PC-9 (cell line): ENCODE data around the gene MRPL32. TPM values are rescaled to one million over a fixed set of nuclear protein-coding genes. Genes with fewer than 3 reads are reported as not detected.

Source experiments
- BruUV-seq: library from RNA; stranded (reverse); fragments of 400-500 nt; replicated peaks from 2 replicates; lab custom pipeline; 2021; lab: Mats Ljungman, UMichigan
- CTCF ChIA-PET: fragments of 300-600 bp; sonication (Branson Sonifier 250); formaldehyde crosslinking; loops from one replicate; lab custom pipeline; 2022; ENCODE audit warnings: antibody characterized with exemption; lab: Charles Lee
- POLR2A ChIA-PET: fragments of 300-600 bp; sonication (Branson Sonifier 250); formaldehyde crosslinking; loops from one replicate; lab custom pipeline; 2022; ENCODE audit warnings: antibody characterized with exemption; ENCODE audit not compliant: unreplicated experiment; lab: Charles Lee
- DNase-seq, 2 experiments: peaks; one replicate each; pipeline versions ENCODE4 v3.0.0 to v3.0.0-alpha.2; 2015 to 2022; ENCODE audit warnings: mixed read lengths in 1 of 2
- H2AFZ ChIP-seq: fragments of 200-600 bp; sonication (generic); 2 replicates; pipeline ENCODE4 v1.8.1; 2017; ENCODE audit warnings: antibody characterized with exemption
- H3F3A ChIP-seq: fragments of 200-600 bp; sonication (generic); 2 replicates; pipeline ENCODE4 v1.8.1; 2017; ENCODE audit warnings: antibody characterized with exemption, mild to moderate bottlenecking, low read depth; ENCODE audit not compliant: insufficient read depth
- H3K27ac ChIP-seq: fragments of 200-600 bp; sonication (generic); 2 replicates; pipeline ENCODE4 v1.6.1; 2016; ENCODE audit warnings: mixed run types
- H3K27me3 ChIP-seq: fragments of 200-600 bp; sonication (generic); 2 replicates; pipeline ENCODE4 v1.6.1; 2016; ENCODE audit warnings: low read depth, mixed run types; ENCODE audit not compliant: insufficient read depth
- H3K36me3 ChIP-seq: fragments of 200-600 bp; sonication (generic); 2 replicates; pipeline ENCODE4 v1.6.1; 2016; ENCODE audit warnings: low read depth, mixed run types
- H3K4me1 ChIP-seq: fragments of 200-600 bp; sonication (generic); replicated peaks from 2 replicates; pipeline ENCODE4 v1.6.1; 2016; ENCODE audit warnings: mixed run types; ENCODE audit not compliant: insufficient read depth
- H3K4me2 ChIP-seq: fragments of 200-600 bp; sonication (generic); 2 replicates; pipeline ENCODE4 v1.6.1; 2017; ENCODE audit warnings: mixed run types
- H3K4me3 ChIP-seq: fragments of 200-600 bp; sonication (generic); 2 replicates; pipeline ENCODE4 v1.6.1; 2016; ENCODE audit warnings: mixed run types
- H3K79me2 ChIP-seq: fragments of 200-600 bp; sonication (generic); 2 replicates; pipeline ENCODE4 v1.6.1; 2017; ENCODE audit warnings: low read depth, mixed run types
- H3K9me2 ChIP-seq: fragments of 200-600 bp; sonication (generic); 2 replicates; pipeline ENCODE4 v1.8.1; 2017; ENCODE audit warnings: mild to moderate bottlenecking; ENCODE audit not compliant: insufficient read depth
- H3K9me3 ChIP-seq: fragments of 200-600 bp; sonication (generic); 2 replicates; pipeline ENCODE4 v1.8.1; 2016; ENCODE audit warnings: low read depth; ENCODE audit not compliant: insufficient read depth
- H4K20me1 ChIP-seq: fragments of 200-600 bp; sonication (generic); 2 replicates; pipeline ENCODE4 v1.8.1; 2017; ENCODE audit not compliant: insufficient read depth
- CTCF ChIP-seq: fragments of 200-600 bp; sonication (generic); conservative IDR thresholded peaks from 2 replicates; pipeline ENCODE4 v1.6.1; 2017; ENCODE audit warnings: mixed run types, antibody characterized with exemption, mild to moderate bottlenecking, moderate library complexity
- EZH2 ChIP-seq: fragments of 200-600 bp; sonication (generic); IDR thresholded peaks from 2 replicates; pipeline ENCODE4 v1.8.0; 2017; ENCODE audit warnings: antibody characterized with exemption, low read depth
- intact Hi-C: fragments of 100-400 bp; cut with micrococcal nuclease; formaldehyde crosslinking; loops from one replicate; pipeline ENCODE4 v1.10.0; 2022; ENCODE audit not compliant: unreplicated experiment
- total RNA-seq: library from RNA; stranded (reverse); gene quantifications from 2 replicates; pipeline ENCODE4 v1.2.3, GENCODE V29; 2021

The MRPL32 gene
- total RNA-seq, 1 experiment from 2014 or later = 50.6 TPM

- intact Hi-C loops = no loop called here
- Histone ChIP-seq H3K79me2 (no peaks in the 10 kb centered on the region), H3K4me2 (no peak overlapping the region), H2AFZ (no peak overlapping the region), H3K9me3 (no peaks in the 10 kb centered on the region), H3K9me2 (no peaks in the 10 kb centered on the region), H4K20me1 (no peaks in the 10 kb centered on the region), H3K4me3 (no peak overlapping the region), H3K27me3 (peaks cover 27% of the 10 kb centered on the region; the same call in 1 of the 2 replicates), H3F3A (no peaks in the 10 kb centered on the region), H3K27ac (no peak overlapping the region), H3K4me1 (no peaks in the 10 kb centered on the region), H3K36me3 (no peaks in the 10 kb centered on the region)
- BruUV-seq = no TSS peak
- POLR2A ChIA-PET = no interaction called here
- CTCF ChIA-PET = no interaction called here
- no peak for TF ChIP-seq EZH2
- TF ChIP-seq CTCF = no peak
- no peak for DNase-seq
Measured at GRCh38 chr7:42980084-42980483, 47.9 kb downstream of the MRPL32 start.

GRCh38 chr7:42980514-42980913 is 48.3 kb downstream of the MRPL32 start:
- Histone ChIP-seq H3K4me1 (no peaks in the 10 kb centered on the region), H3K9me3 (no peaks in the 10 kb centered on the region), H3K9me2 (no peaks in the 10 kb centered on the region), H3K27ac (no peak overlapping the region), H4K20me1 (no peaks in the 10 kb centered on the region), H3K4me3 (no peak overlapping the region), H3F3A (no peaks in the 10 kb centered on the region), H3K79me2 (no peaks in the 10 kb centered on the region), H3K36me3 (no peaks in the 10 kb centered on the region), H3K27me3 (peaks cover 27% of the 10 kb centered on the region; the same call in 1 of the 2 replicates), H3K4me2 (no peak overlapping the region), H2AFZ (no peak overlapping the region)
- POLR2A ChIA-PET = no interaction called here
- intact Hi-C loops = no loop called here
- no TSS peak for BruUV-seq
- no peak for DNase-seq
- CTCF ChIA-PET = no interaction called here
- TF ChIP-seq EZH2 (no peak), CTCF (no peak)

- TF ChIP-seq CTCF (no peak), EZH2 (no peak)
- Histone ChIP-seq H3K36me3 (no peaks in the 10 kb centered on the region), H3K27ac (no peak overlapping the region), H3K4me2 (no peak overlapping the region), H3F3A (no peaks in the 10 kb centered on the region), H3K27me3 (peaks cover 28% of the 10 kb centered on the region), H3K9me2 (no peaks in the 10 kb centered on the region), H3K79me2 (no peaks in the 10 kb centered on the region), H4K20me1 (no peaks in the 10 kb centered on the region), H3K9me3 (no peaks in the 10 kb centered on the region), H3K4me3 (no peak overlapping the region), H2AFZ (no peak overlapping the region), H3K4me1 (no peaks in the 10 kb centered on the region)
- intact Hi-C loops = no loop called here
- ChIA-PET POLR2A (no interaction called here), CTCF (interaction anchor here (0.7 kb wide), 1 partner anchor 22 kb away, joined by 5 read pairs; no protein-coding TSS in a partner anchor)
- BruUV-seq = no TSS peak
- DNase-seq = no peak
Measured at GRCh38 chr7:42981601-42982000, 49.4 kb downstream of the MRPL32 start.
